Eye (tissue), 1 donor: ENCODE results near the gene LRRC8B.

Experiments used
- DNase-seq: peaks from one replicate; pipeline ENCODE4 v3.0.0-alpha.2; 2015

Gene LRRC8B

DNA sequence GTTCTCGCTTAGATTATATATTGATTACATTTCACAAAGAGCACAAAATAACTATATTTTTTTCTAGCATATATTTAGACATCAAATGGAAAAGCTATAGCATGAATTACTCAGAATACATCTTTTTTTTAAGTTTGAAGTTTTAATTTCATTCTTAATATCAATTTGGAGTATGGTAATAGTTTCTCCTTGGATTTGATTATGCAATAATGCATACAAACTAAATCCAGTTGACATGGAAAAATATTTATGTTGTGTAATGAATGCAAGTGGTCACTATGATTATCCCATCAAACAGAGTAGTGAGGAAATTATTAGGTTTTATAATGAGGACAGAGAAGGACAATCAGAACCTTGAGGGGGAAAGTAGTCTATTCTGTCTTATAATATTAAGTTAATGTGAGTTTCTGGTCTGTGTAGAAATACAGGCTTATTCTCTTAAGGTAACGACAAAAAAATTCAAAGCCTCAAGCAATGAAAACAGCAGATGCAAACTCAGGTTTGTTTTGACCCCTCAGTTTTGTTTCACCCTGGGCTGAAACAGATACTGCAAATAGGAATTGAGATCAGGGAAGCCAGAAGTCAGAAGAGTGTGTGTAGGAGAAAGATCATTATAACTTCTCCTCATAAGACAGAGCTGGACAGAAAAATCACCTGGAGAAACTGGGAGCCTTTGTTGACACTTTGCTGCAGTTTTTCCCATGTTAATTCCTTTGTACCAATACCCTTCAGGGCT lies 23.7 kb downstream of the LRRC8B start:
- DNase-seq, result no peak

DNA sequence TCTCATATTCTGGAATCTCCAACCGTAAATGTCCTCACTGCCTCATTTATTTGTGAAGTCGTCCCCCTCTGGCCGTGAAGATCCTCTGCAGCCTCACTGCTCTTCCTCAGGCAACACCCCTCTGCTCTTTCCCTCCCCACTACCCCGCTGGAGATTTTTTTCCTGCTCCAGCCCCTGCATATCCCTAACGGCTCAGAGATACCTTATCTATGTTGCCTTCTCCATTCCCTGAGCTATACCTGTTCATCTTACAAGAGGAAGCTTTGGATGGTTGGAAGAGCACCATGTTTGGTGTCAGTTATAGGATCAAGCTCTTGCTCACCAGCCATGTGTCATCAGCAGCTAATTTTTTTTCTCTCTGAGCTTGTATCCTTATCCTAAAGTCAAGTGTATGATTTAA lies 26.4 kb downstream of the LRRC8B start:
- DNase-seq, result no peak

DNA sequence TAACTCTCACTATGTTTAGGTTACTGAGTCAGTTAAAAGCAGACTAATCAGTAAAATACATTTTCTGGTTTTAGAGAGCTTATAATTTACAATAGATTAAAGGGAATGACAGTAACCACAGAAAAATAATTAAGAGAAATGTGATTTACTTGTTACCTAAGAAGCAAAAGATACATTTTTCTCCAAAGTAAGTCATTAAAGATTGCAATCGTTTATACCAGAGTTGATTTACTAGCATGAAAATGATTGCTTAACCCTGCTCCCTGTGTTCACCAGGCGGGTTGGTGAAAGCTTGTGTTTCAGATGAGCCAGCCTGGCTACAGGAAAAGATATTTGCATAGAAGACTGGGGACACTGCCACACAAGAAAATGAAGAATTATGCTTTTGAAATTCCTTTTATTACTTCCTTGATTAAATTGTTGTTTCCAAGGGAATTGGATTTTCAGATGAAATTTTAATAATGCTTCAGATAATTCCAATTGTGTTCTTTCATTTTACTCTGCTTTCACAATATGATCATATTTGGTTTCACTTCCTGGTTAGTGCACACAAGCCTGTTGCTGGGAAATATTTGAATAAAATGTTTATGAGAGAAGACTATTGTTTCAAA lies 27.9 kb downstream of the LRRC8B start:
- no peak for DNase-seq

DNA sequence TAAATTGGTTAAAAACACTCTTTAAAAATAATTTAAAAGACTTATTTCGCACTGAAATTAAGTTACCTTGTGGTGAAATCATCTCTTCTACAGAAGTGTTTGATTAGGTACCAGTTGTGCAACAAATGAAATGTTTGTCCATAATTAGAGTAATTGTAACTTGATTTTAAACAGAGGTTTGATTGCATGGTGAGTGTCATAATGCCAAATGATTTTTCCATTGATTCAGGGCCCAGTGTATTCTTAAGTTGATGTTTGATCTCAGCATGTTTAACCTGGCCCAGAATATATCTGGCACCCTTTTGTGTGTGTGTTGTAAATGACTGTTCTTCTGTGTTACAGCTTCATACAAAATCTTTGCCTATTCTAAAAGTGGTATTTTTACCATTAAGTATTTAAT lies 28.5 kb downstream of the LRRC8B start:
- DNase-seq, result no peak

DNA sequence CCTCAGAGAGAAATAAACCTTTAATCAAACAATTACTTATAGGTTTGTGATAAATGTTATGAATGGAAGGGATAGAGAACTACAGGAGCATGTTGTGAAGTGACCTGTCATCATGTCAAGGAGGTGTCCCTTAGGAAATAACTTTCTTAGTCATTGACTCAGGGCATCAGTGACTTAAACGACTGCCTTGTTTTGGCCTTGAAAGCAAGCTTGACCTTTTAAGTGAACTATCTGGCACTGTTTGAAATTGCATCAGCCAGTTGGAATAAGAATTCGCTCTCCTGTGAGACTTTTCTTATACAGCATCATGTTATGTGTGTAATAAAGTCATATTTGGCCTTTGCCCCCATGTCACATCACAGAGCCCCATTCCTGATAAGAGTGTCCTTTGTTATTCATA lies 30.9 kb downstream of the LRRC8B start:
- no peak for DNase-seq

- DNase-seq, result no peak
Measured at GRCh38 chr1:89556726-89557444, 32.3 kb downstream of the LRRC8B start.

GRCh38 chr1:89557445-89557825 lies 32.8 kb downstream of the LRRC8B start:
- no peak for DNase-seq

- DNase-seq, result no peak
Measured at GRCh38 chr1:89557956-89558355, 33.3 kb downstream of the LRRC8B start.

- no peak for DNase-seq
Measured at GRCh38 chr1:89563957-89564604, 39.5 kb downstream of the LRRC8B start.

GRCh38 chr1:89565521-89565920 lies 40.9 kb downstream of the LRRC8B start:
- no peak for DNase-seq

DNA sequence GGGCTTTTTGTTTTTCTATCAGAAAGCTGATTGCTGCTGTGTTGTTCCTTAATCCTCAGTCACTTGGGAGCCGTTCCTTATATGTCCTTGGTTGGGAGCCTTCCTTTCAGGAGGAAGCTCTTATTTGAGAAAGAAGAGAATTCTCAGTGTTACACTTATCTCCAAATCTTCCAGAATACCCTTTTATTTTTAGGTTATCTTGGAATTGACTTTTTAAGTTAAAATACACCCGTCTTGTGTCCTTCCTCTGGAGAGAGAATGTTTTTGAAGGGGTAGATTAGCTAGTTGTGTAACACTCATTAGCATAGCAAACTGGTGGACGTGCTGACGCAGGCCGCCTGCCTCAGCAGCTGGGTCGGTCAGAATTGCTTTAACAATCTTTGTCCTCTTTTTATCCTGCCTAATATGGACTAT lies 42.1 kb downstream of the LRRC8B start:
- peak; percentile 47 for DNase-seq

DNA sequence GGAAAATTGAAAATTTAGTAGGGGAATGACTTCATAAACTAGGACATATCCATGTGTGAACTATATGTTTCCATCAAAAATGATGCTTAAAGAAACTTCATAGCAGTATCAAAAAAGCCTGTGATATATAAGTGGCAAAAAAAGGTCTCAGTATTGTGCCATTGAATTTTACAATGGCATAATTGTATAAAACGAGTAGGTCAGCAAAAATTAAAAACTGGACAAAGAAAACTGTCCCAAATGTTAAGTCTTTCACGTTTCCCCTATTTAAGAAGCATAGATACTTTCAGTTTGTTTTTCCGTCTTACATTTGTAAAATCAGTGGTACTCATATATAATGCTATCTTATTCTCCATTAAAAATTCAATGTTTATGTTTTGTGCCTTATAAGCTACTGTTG lies 43.2 kb downstream of the LRRC8B start:
- no peak for DNase-seq

- no peak for DNase-seq
Measured at GRCh38 chr1:89573410-89573809, 48.8 kb downstream of the LRRC8B start.

DNA sequence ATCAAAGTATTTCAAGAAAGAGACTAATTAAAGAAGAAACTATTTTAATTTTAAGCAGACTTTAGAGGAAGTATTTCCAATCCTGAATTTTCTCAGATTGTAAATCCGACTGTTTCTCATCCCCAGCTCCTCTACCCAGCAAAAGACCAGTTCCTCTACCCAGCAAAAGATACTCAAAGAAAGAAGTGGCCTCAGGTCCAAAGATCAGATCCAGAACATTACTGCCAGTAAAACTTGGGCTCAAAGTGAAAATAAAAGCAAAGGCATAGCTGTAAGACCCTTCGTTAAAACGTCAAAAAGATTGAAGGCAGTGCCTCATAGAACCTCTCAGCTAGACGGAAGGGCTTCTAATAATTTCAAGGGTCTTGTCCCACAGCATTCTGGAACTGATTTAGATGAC lies 50.0 kb downstream of the LRRC8B start:
- no peak for DNase-seq

- no peak for DNase-seq
Measured at GRCh38 chr1:89575207-89575606, 50.6 kb downstream of the LRRC8B start.

DNA sequence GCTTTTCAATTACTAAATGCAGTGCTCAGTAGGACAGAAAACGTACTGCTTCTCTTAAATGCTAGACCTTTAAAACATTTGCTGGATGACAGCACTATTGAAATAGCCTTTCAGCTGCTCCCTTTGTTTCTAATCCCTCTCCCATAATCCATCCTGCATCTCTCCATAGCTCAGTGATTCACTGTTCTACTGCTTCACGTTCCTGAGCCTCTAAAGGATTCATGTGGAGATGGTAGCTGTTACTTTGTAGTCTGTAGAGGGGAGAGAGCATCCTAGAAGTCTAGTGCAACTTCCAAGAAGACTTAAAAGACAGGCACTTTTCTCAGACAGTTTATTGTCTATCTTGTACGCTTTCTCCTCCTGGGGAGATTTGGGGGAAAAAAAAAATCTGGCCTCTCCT lies 51.4 kb downstream of the LRRC8B start:
- DNase-seq, result peak; percentile 20

DNA sequence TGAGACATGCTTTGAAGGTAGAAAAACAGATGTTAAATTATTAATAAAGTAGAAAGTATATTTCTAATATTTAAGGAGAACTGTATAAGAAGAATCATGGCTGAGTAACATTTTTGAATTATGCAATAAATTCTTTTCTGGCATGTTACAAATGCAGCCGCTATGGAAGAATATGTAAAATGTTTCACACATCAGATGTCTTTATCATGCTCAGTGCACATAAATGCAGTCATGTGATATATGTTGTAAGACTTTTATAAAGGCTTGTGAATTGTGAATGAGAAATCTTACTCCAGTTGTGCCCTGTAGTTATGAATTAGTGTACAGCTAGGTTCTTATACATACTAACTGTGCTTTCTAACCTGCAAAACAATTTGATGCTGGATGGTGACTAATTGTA lies 53.5 kb downstream of the LRRC8B start:
- peak; percentile 10 for DNase-seq

- no peak for DNase-seq
Measured at GRCh38 chr1:89578946-89579684, 54.5 kb downstream of the LRRC8B start.

DNA sequence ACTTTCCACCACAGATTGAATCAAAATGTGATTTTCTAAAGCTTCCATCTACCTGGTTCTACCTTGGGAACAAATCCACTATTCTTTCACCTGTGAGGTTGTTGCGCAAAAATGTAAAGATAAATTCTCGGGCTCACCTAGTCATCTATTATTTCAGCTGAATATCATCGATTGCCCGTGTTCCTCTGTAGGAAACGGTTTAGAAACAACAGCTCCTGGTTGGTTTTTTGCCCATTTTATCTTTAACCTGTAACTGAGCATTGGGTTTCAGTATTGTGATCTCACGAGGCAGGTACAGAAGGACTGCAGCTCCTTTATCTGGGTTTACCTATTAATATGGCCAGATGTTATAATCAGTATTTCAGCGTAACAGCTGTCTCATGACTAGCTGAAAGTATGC lies 55.4 kb downstream of the LRRC8B start:
- DNase-seq, result no peak

DNA sequence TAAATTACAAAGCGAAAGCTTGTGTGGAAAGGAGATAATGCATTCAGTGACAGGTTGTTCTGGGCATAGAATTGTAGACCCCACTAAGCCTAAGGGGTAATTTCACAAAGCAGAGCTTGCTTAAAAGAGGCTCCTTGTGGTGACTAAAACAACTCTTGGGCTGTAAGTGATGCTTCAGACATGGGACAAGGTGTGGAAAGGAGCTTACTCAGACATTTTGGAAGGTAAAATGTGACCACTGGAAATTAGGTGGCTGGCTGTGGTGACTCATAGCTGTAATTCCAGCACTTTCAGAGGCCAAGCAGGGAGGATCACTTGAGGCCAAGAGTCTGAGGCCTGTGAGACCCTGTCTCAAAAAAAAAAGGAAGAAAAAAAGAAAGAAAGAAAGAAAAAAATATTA lies 57.2 kb downstream of the LRRC8B start:
- DNase-seq, result no peak

DNA sequence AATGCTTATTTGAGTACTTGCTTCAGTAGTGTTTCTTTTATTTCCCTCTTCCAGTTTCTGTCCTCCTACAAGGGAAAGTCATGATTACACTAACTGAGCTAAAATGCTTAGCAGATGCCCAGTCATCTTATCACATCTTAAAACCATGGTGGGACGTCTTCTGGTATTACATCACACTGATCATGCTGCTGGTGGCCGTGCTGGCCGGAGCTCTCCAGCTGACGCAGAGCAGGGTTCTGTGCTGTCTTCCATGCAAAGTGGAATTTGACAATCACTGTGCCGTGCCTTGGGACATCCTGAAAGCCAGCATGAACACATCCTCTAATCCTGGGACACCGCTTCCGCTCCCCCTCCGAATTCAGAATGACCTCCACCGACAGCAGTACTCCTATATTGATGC lies 57.9 kb downstream of the LRRC8B start:
- DNase-seq, result no peak

- no peak for DNase-seq
Measured at GRCh38 chr1:89584211-89584610, 59.6 kb downstream of the LRRC8B start.

DNA sequence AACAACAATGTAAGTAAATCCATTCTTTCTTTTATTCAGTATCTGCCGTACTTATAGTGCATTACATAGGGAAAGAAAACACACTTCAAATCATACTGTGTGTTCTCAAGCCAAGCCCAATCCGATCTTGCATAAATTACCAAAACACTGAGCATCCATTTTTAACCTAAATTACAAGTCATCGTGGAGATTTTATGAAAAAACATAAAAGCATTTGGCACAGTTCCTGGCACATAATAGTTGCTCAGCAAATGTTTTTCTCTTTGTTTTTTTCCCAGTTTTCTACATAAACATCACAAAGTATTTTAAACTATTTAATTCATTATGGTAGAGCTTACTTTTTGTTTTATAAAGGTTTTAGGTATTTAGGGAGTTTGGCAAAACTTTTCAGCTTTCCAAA lies 60.2 kb downstream of the LRRC8B start:
- no peak for DNase-seq
